HG02973 (cell line): ENCODE results near the gene FAM83C.

Source experiments
- ATAC-seq: cut with Tn5 transposase; IDR thresholded peaks from one replicate; pipeline ENCODE4 v1.9.1; 2021; ENCODE audit warnings: moderate library complexity; ENCODE audit not compliant: unreplicated experiment

FAM83C gene

DNA sequence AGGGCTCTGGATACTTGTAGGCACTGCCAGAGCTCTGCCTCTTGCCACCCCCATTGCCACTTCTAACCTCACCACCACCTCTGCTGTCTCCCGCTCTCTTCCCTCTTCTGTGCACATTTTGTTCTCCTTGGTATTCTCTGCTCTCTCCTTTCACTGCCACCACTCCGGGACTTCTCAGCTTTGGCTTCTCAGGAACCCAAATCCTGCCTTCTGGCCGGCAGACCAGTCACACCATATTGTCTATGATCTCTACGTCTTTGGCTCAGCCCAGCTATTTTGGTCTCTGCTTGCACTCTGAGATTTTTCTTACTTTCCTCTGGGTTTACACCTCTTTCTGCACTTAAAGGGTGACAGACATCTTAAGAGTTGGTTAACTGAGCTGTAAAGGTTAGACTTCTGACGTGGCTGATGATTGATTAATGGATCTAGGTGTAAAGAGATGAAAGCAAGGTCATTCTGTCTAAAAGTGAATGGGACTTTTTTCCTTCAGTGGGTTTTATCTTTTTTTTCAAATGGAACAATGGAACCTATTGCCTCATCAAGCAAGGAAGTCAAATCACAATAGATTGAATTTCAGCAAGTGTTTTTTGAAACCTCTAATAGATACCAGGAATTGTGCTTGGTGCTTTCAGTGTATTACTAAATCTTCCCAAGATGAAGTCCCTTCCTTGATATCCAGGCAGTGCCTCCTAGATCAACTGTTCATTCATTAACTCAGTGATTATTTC is 52.0 kb downstream of the FAM83C start:
- no peak for ATAC-seq

DNA sequence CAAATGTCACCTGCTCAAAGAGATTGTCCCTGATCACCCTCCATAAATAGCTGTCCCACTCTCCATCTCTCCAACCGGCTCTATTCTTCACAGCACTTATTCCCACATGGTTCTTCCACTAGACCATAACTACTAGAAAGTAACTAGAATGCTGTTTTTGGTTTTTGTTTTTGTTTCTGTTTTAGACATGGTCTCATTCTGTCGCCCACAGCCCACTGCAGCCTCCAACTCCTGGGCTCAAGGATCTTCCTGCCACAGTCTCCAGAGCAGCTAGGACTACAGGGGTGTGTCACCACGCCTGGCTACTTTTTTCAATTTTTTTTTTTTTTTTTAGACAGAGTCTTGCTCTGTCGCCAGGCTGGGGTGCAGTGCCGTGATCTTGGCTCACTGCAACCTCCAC is 53.5 kb downstream of the FAM83C start:
- no peak for ATAC-seq

DNA sequence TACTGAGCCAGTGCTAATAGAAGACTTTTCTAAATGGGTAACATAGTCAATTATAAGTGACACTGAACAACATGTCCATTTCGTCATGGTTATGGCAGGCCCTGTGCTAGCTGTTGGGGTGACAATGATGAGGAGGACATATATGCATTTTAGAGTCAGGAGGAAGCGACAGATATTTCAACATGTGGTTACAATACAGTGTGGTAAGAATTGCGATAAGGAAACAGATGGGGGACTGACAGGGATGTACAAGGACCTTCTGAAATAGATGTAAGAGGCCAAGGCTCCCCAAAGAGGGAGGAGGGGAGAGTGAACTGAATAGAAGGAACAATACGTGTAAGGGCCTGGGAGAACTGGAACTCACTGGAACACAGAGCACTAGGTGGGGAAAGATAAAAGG is 54.1 kb downstream of the FAM83C start:
- ATAC-seq = no peak

DNA sequence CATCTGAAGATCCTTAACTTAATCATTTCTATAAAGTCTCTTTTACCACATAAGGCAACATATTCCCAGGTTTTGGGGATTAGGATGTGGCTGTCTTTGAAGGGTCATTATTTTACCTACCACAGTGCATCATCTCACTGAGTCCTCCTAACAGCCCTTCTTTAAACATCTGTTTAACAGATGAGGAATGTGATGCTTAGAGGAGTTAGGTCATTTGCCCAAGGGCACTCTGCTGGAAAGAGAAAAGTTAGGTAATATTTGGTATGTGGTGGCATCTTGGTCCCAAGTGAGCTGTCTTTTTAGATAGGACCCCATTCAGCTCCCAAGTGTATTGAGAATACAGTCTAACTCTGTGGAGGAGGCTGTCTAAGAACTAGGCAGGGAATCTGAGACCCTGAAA is 54.7 kb downstream of the FAM83C start:
- no peak for ATAC-seq

DNA sequence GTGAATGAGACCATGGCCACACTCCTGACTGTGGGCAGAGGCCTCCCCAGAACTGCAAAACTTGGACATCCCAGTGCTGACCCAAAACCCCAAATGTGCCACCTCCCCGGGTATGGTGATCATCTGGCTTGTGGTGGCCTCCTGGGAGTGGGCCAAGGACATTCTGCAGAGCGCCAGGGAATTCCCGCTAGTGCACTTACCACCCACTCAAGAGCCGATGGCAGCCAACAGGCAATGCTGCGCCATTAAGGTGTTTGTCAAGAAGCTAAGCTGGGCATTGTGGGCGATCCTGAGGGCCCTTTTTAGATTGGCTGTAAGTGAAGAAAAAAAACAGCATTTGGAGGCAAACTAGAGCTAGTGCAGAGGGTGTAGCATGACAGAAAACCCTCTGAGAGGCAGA is 56.3 kb downstream of the FAM83C start:
- ATAC-seq = no peak
